ENCODE results near the gene SORCS3. TPM values are rescaled to one million over a fixed set of nuclear protein-coding genes. Genes with fewer than 3 reads are reported as not detected.

The SORCS3 gene
- total RNA-seq, 1 experiment from 2014 or later: 0.18 TPM

- 0 out of 2 replicates have a peak, but pooled peaks cover 3% of the 10 kb centered on the region for H3K4me1 ChIP-seq
- H3K4me3 ChIP-seq (ENCODE audit: low read depth, low read length): no peak overlapping the region
- intact Hi-C loops (cut with micrococcal nuclease; ENCODE audit: unreplicated experiment): no loop called here
- ChIA-PET POLR2A (no interaction called here), CTCF (no interaction called here)
- H3K9me3 ChIP-seq: no peaks in the 10 kb centered on the region
- no peaks in the 10 kb centered on the region for H3K36me3 ChIP-seq (ENCODE audit: control insufficient read depth, insufficient read depth, low read length)
- no peak overlapping the region for H3K4me3 Mint-ChIP-seq (ENCODE audit: unreplicated experiment)
- no peaks in the 10 kb centered on the region for H3K4me1 Mint-ChIP-seq (ENCODE audit: low read depth, unreplicated experiment)
- no peak overlapping the region for H3K27ac Mint-ChIP-seq (ENCODE audit: unreplicated experiment)
- peaks cover 3% of the 10 kb centered on the region for H3K27me3 Mint-ChIP-seq (ENCODE audit: insufficient read depth, unreplicated experiment)
- H3K36me3 Mint-ChIP-seq (ENCODE audit: insufficient read depth, unreplicated experiment): no peaks in the 10 kb centered on the region
- H3K9me3 Mint-ChIP-seq (ENCODE audit: unreplicated experiment): no peaks in the 10 kb centered on the region
- TF ChIP-seq CTCF (IDR thresholded peaks at IDR 0.05; ENCODE audit: insufficient read depth in 1 of 2, low read depth in 1 of 2, low read length in 1 of 2, severe bottlenecking in 1 of 2, unreplicated experiment in 1 of 2): no peak
- H3K27me3 ChIP-seq (replicated peaks; ENCODE audit: control insufficient read depth, insufficient read depth, low read length): no peaks in the 10 kb centered on the region
- no peak for DNase-seq
- BruUV-seq (replicated peaks): no TSS peak
Measured at GRCh38 chr10:105258036-105258673, 617.1 kb downstream of the SORCS3 start.

DNA sequence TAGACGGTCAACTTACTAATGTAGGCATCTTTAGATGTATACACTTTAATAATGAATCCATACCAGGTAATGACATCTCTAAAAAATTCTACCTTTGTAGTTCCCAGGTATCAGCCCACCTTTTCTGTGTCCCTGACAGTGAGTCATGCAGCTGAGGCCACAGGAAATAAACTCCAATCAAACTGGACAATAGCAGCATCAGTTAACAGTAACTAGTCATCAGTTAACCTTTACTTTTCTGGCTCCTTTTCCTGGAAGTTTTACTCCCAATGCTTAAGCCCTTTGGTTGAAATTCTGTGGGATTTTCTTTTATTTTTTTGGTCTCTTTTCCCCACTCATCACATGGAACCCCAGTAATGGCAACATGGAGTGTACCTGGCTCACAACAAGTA, 617.6 kb downstream of the SORCS3 start:
- intact Hi-C loops (cut with micrococcal nuclease; ENCODE audit: unreplicated experiment): no loop called here
- Mint-ChIP-seq H3K27ac (ENCODE audit: unreplicated experiment) (no peak overlapping the region), H3K36me3 (ENCODE audit: insufficient read depth, unreplicated experiment) (no peaks in the 10 kb centered on the region), H3K4me1 (ENCODE audit: low read depth, unreplicated experiment) (no peaks in the 10 kb centered on the region), H3K27me3 (ENCODE audit: insufficient read depth, unreplicated experiment) (peaks cover 3% of the 10 kb centered on the region), H3K9me3 (ENCODE audit: unreplicated experiment) (no peaks in the 10 kb centered on the region), H3K4me3 (ENCODE audit: unreplicated experiment) (no peak overlapping the region)
- CTCF ChIA-PET: no interaction called here
- no peaks in the 10 kb centered on the region for H3K9me3 ChIP-seq
- TF ChIP-seq CTCF (IDR thresholded peaks at IDR 0.05; ENCODE audit: insufficient read depth in 1 of 2, low read depth in 1 of 2, low read length in 1 of 2, severe bottlenecking in 1 of 2, unreplicated experiment in 1 of 2): no peak
- POLR2A ChIA-PET: no interaction called here
- no TSS peak for BruUV-seq (replicated peaks)
- no peaks in the 10 kb centered on the region for H3K36me3 ChIP-seq (ENCODE audit: control insufficient read depth, insufficient read depth, low read length)
- no peak overlapping the region for H3K4me3 ChIP-seq (ENCODE audit: low read depth, low read length)
- DNase-seq: no peak
- no peaks in the 10 kb centered on the region for H3K27me3 ChIP-seq (replicated peaks; ENCODE audit: control insufficient read depth, insufficient read depth, low read length)
- H3K4me1 ChIP-seq: 0 out of 2 replicates have a peak, but pooled peaks cover 3% of the 10 kb centered on the region

- Histone ChIP-seq H3K9me3 (no peaks in the 10 kb centered on the region), H3K4me3 (ENCODE audit: low read depth, low read length) (no peak overlapping the region), H3K36me3 (ENCODE audit: control insufficient read depth, insufficient read depth, low read length) (no peaks in the 10 kb centered on the region), H3K27me3 (replicated peaks; ENCODE audit: control insufficient read depth, insufficient read depth, low read length) (no peaks in the 10 kb centered on the region), H3K4me1 (0 out of 2 replicates have a peak, but pooled peaks cover 3% of the 10 kb centered on the region)
- no TSS peak for BruUV-seq (replicated peaks)
- intact Hi-C loops (cut with micrococcal nuclease; ENCODE audit: unreplicated experiment): no loop called here
- no peak overlapping the region for H3K4me3 Mint-ChIP-seq (ENCODE audit: unreplicated experiment)
- H3K27me3 Mint-ChIP-seq (ENCODE audit: insufficient read depth, unreplicated experiment): peaks cover 3% of the 10 kb centered on the region
- no peaks in the 10 kb centered on the region for H3K36me3 Mint-ChIP-seq (ENCODE audit: insufficient read depth, unreplicated experiment)
- no peak for DNase-seq
- no peak for TF ChIP-seq CTCF (IDR thresholded peaks at IDR 0.05; ENCODE audit: insufficient read depth in 1 of 2, low read depth in 1 of 2, low read length in 1 of 2, severe bottlenecking in 1 of 2, unreplicated experiment in 1 of 2)
- CTCF ChIA-PET: no interaction called here
- no peak overlapping the region for H3K27ac Mint-ChIP-seq (ENCODE audit: unreplicated experiment)
- POLR2A ChIA-PET: no interaction called here
- no peaks in the 10 kb centered on the region for H3K4me1 Mint-ChIP-seq (ENCODE audit: low read depth, unreplicated experiment)
- H3K9me3 Mint-ChIP-seq (ENCODE audit: unreplicated experiment): no peaks in the 10 kb centered on the region
Measured at GRCh38 chr10:105259201-105259600, 618.1 kb downstream of the SORCS3 start.

Measured in Caco-2 (cell line).